K562 (cell line): ENCODE measurements around the gene RUFY2. TPM values are rescaled to one million over a fixed set of nuclear protein-coding genes. Genes with fewer than 3 reads are reported as not detected.

Experiments
- ARID1B ChIP-seq: fragments of 450-650 bp; IDR thresholded peaks from 2 replicates; pipeline ENCODE4 v1.6.1; 2016; ENCODE audit warnings: antibody characterized with exemption, mild to moderate bottlenecking, inconsistent platforms
- BRCA1 ChIP-seq, 2 experiments: fragments of 450-650 bp in 1 of 2; sonication (generic) in 1 of 2; formaldehyde crosslinking in 1 of 2; IDR thresholded peaks; 2 replicates each; pipeline versions ENCODE4 v1.5.0 to v1.6.1; 2017 to 2020; ENCODE audit warnings: mild to moderate bottlenecking in 1 of 2, missing genetic modification reagents in 1 of 2
- MEF2D ChIP-seq: conservative IDR thresholded peaks from 2 replicates; pipeline ENCODE4 v1.6.1; 2016; ENCODE audit warnings: low read depth, missing genetic modification characterization, missing compliant biosample characterization
- NCOA1 ChIP-seq: fragments of 450-650 bp; IDR thresholded peaks from 2 replicates; pipeline ENCODE4 v1.6.1; 2016; ENCODE audit warnings: low read depth
- NELFE ChIP-seq: IDR thresholded peaks from 2 replicates; pipeline ENCODE4 v1.6.1; 2011; ENCODE audit warnings: mild to moderate bottlenecking; ENCODE audit not compliant: insufficient read depth, insufficient read length
- NFATC3 ChIP-seq: fragments of 450-650 bp; IDR thresholded peaks from 2 replicates; pipeline ENCODE4 v1.6.1; 2017; ENCODE audit warnings: mild to moderate bottlenecking
- NR2C2 ChIP-seq, 2 experiments: fragments of 200-800 bp in 1 of 2; sonication (Bioruptor generic) in 1 of 2; sonication (generic) in 1 of 2; formaldehyde crosslinking in 1 of 2; IDR thresholded peaks; 2 replicates each; pipeline versions ENCODE4 v1.6.1 to v1.8.0; 2016 to 2022; ENCODE audit warnings: mild to moderate bottlenecking in 1 of 2, missing compliant biosample characterization in 1 of 2, missing genetic modification characterization in 1 of 2, missing genetic modification reagents in 1 of 2
- REST ChIP-seq, 2 experiments: fragments of 450-650 bp; formaldehyde crosslinking in 1 of 2; IDR thresholded peaks; 2 replicates each; pipeline versions ENCODE4 v1.4.0 to v1.6.1; 2014 to 2020; ENCODE audit warnings: mild to moderate bottlenecking in 2 of 2, borderline replicate concordance in 1 of 2, low read depth in 1 of 2
- RNF219 ChIP-seq: fragments of 250-450 bp; sonication (Bioruptor Pico); IDR thresholded peaks from 2 replicates; pipeline ENCODE4 v1.5.0; 2022; ENCODE audit warnings: mild to moderate bottlenecking
- TRIM24 ChIP-seq, 2 experiments: fragments of 450-650 bp; IDR thresholded peaks; 2 replicates each; pipeline ENCODE4 v1.6.1; 2016
- ZBTB12 ChIP-seq: fragments of 250-450 bp; sonication (Bioruptor Pico); IDR thresholded peaks from 2 replicates; pipeline ENCODE4 v1.4.0; 2020
- ZFPM2 ChIP-seq: fragments of 250-450 bp; sonication (Bioruptor Pico); IDR thresholded peaks from 2 replicates; pipeline ENCODE4 v1.5.1; 2022; ENCODE audit warnings: mild to moderate bottlenecking
- ZNF121 ChIP-seq: sonication (generic); formaldehyde crosslinking; conservative IDR thresholded peaks from 2 replicates; pipeline ENCODE4 v1.8.0; 2022; ENCODE audit warnings: missing genetic modification reagents
- ZNF444 ChIP-seq: fragments of 250-450 bp; sonication (Bioruptor Pico); IDR thresholded peaks from 2 replicates; pipeline ENCODE4 v1.4.0; 2020; ENCODE audit warnings: mild to moderate bottlenecking, moderate library complexity
- ZNF644 ChIP-seq: fragments of 200-800 bp; sonication (Bioruptor generic); IDR thresholded peaks from 2 replicates; pipeline ENCODE4 v1.6.1; 2016; ENCODE audit warnings: low read depth, missing genetic modification characterization, missing compliant biosample characterization
- ZNF764 ChIP-seq: fragments of 250-450 bp; sonication (Bioruptor Pico); IDR thresholded peaks from 2 replicates; pipeline ENCODE4 v1.4.0; 2020; ENCODE audit warnings: low read depth, mild to moderate bottlenecking, moderate library complexity
- polyA plus RNA-seq, 8 experiments: library from polyadenylated mRNA; depleted of rRNA in 4 of 8; stranded (reverse) in 5 of 8; unstranded in 3 of 8; fragments of >200 nt; fragmentation: Nextera tagmentation in 2 of 8; fragmentation: Illumina TruSeq in 1 of 8; extraction: Ambion mirVana in 2 of 8; extraction: Trizol in 1 of 8; gene quantifications; 2 replicates each; pipeline versions ENCODE4 v1.2.1 to v1.2.3, GENCODE V29; 2011 to 2014; ENCODE audit warnings: inconsistent platforms in 1 of 8, missing spikeins in 1 of 8
- total RNA-seq, 7 experiments: library from RNA; depleted of rRNA in 6 of 7; stranded (reverse); fragments of >200 nt in 6 of 7; fragmentation: Illumina TruSeq in 2 of 7; extraction: Trizol in 2 of 7; gene quantifications; 2 replicates each; pipeline versions ENCODE4 v1.2.1 to v1.2.3, GENCODE V29; 2011 to 2021; ENCODE audit warnings: low replicate concordance in 1 of 7

RUFY2 gene
- total and polyA plus RNA-seq, 9 of the 15 experiments (the other 6 are each of a cell fraction or from before 2014, with no cell fraction given) = 3.7 to 20.1 (median 12.6) TPM

GRCh38 chr10:68406111-68406814, 814 bp downstream of the RUFY2 start (continued):
- TF ChIP-seq REST (IDR thresholded peaks at IDR 0.05; ENCODE audit: borderline replicate concordance) = no peak
- no peak for TF ChIP-seq REST (CRISPR knock-in tag; IDR thresholded peaks at IDR 0.05; ENCODE audit: low read depth)
- no peak for TF ChIP-seq ZFPM2
- TF ChIP-seq ZNF121 (CRISPR knock-in tag) = peak; percentile 5; the same call in 1 of the 2 replicates
- TF ChIP-seq MEF2D = no peak
- no peak for TF ChIP-seq NFATC3
- no peak for TF ChIP-seq ARID1B
- TF ChIP-seq ZBTB12 (CRISPR knock-in tag) = no peak
- no peak for TF ChIP-seq ZNF444 (CRISPR knock-in tag)
- no peak for TF ChIP-seq NELFE
- no peak for TF ChIP-seq NR2C2 (CRISPR knock-in tag; IDR thresholded peaks at IDR 0.05)
- no peak for TF ChIP-seq NR2C2 (tag; IDR thresholded peaks at IDR 0.05)
- TF ChIP-seq RNF219 (CRISPR knock-in tag) = no peak
- TF ChIP-seq BRCA1 (IDR thresholded peaks at IDR 0.05) = no peak
- no peak for TF ChIP-seq BRCA1 (CRISPR knock-in tag; IDR thresholded peaks at IDR 0.05)
- no peak for TF ChIP-seq ZNF644 (tag)
- no peak for TF ChIP-seq ZNF764
- no peak for TF ChIP-seq TRIM24 (IDR thresholded peaks at IDR 0.05)
- TF ChIP-seq NCOA1 = no peak
